Activated T-helper 2 cell treated with anti-CD3 and anti-CD28 coated beads, Interferon-gamma antibody, Interleukin-2, Interleukin-4, amounts not matched to agents 10 μg/mL and 5 μg/mL and 100 μg/mL, durations not matched to agents 14 hours and 24 hours and 36 hours (primary cell): ENCODE data around the gene RNF157. TPM values are rescaled to one million over a fixed set of nuclear protein-coding genes. Genes with fewer than 3 reads are reported as not detected.

ENCODE experiments used
- DNase-seq: peaks from one replicate; pipeline ENCODE4 v3.0.0; 2021; ENCODE audit warnings: low spot score
- H3K27ac Mint-ChIP-seq: one replicate; pipeline ENCODE4 v1.8.0; 2021; ENCODE audit warnings: mixed read lengths
- H3K27me3 Mint-ChIP-seq: one replicate; pipeline ENCODE4 v1.8.0; 2021; ENCODE audit warnings: low read depth, mixed read lengths
- H3K36me3 Mint-ChIP-seq: one replicate; pipeline ENCODE4 v1.8.0; 2021; ENCODE audit warnings: low read depth, mixed read lengths
- H3K4me1 Mint-ChIP-seq: one replicate; pipeline ENCODE4 v1.8.0; 2021; ENCODE audit warnings: low read depth, mixed read lengths
- H3K4me3 Mint-ChIP-seq: one replicate; pipeline ENCODE4 v1.8.0; 2021; ENCODE audit warnings: low read depth, mild to moderate bottlenecking, moderate library complexity, mixed read lengths
- H3K9me3 Mint-ChIP-seq: one replicate; pipeline ENCODE4 v1.8.0; 2021; ENCODE audit warnings: mixed read lengths
- intact Hi-C: fragments of 100-400 bp; cut with micrococcal nuclease; formaldehyde crosslinking; loops from one replicate; pipeline ENCODE4 v1.15.1; 2023
- total RNA-seq: library from RNA; stranded (reverse); gene quantifications from 2 replicates; pipeline ENCODE4 v1.2.3, GENCODE V29; 2022

The RNF157 gene
- total RNA-seq, 1 donor from 2014 or later: 34.3 TPM

- no peak overlapping the region for H3K27ac Mint-ChIP-seq
- intact Hi-C loops: no loop called here
- H3K36me3 Mint-ChIP-seq: no peaks in the 10 kb centered on the region
- peaks cover 4% of the 10 kb centered on the region for H3K9me3 Mint-ChIP-seq
- no peak overlapping the region for H3K4me3 Mint-ChIP-seq
- no peak for DNase-seq
- H3K4me1 Mint-ChIP-seq: no peaks in the 10 kb centered on the region
- peaks cover 5% of the 10 kb centered on the region for H3K27me3 Mint-ChIP-seq
Measured at GRCh38 chr17:76111956-76112355, 128.3 kb downstream of the RNF157 start.

GRCh38 chr17:76107509-76107908 lies 132.8 kb downstream of the RNF157 start:
- intact Hi-C loops: loop anchor here (1.0 to 10.0 kb wide), 2 partner anchors 93 to 203 kb away; partner anchors contain the start of gene MRPL38
- peaks cover 5% of the 10 kb centered on the region for H3K36me3 Mint-ChIP-seq
- H3K4me3 Mint-ChIP-seq: no peak overlapping the region
- no peak for DNase-seq
- H3K27me3 Mint-ChIP-seq: no peaks in the 10 kb centered on the region
- H3K9me3 Mint-ChIP-seq: no peaks in the 10 kb centered on the region
- H3K4me1 Mint-ChIP-seq: peaks cover 4% of the 10 kb centered on the region
- H3K27ac Mint-ChIP-seq: no peak overlapping the region

GRCh38 chr17:76106703-76107102 lies 133.6 kb downstream of the RNF157 start:
- Mint-ChIP-seq H3K27ac (no peak overlapping the region), H3K36me3 (peaks cover 7% of the 10 kb centered on the region), H3K4me1 (peaks cover 7% of the 10 kb centered on the region), H3K27me3 (no peaks in the 10 kb centered on the region), H3K4me3 (no peak overlapping the region), H3K9me3 (no peaks in the 10 kb centered on the region)
- intact Hi-C loops: loop anchor here (1.0 to 10.0 kb wide), 2 partner anchors 92 to 202 kb away; partner anchors contain the start of gene MRPL38
- DNase-seq: no peak

- intact Hi-C loops: loop anchor here (10.0 kb wide), 1 partner anchor 200 kb away; the partner anchor contains the start of gene MRPL38
- peak overlapping the region; percentile 96 for H3K4me3 Mint-ChIP-seq
Measured at GRCh38 chr17:76104896-76105231, 135.4 kb downstream of the RNF157 start.

GRCh38 chr17:76104140-76104895 lies 136.0 kb downstream of the RNF157 start:
- intact Hi-C loops: loop anchor here (10.0 kb wide), 1 partner anchor 200 kb away; the partner anchor contains the start of gene MRPL38
- DNase-seq: no peak
- H3K27ac Mint-ChIP-seq: peak overlapping the region; percentile 93
- H3K9me3 Mint-ChIP-seq: no peaks in the 10 kb centered on the region
- H3K4me1 Mint-ChIP-seq: peaks cover 10% of the 10 kb centered on the region
- H3K36me3 Mint-ChIP-seq: peaks cover 24% of the 10 kb centered on the region
- H3K4me3 Mint-ChIP-seq: peak overlapping the region; percentile 96
- H3K27me3 Mint-ChIP-seq: no peaks in the 10 kb centered on the region

More at GRCh38 chr17:76104896-76105231, 135.4 kb downstream of the RNF157 start:
- DNase-seq: no peak
- Mint-ChIP-seq H3K36me3 (peaks cover 18% of the 10 kb centered on the region), H3K27me3 (no peaks in the 10 kb centered on the region), H3K4me1 (peaks cover 9% of the 10 kb centered on the region), H3K27ac (peak overlapping the region; percentile 93), H3K9me3 (no peaks in the 10 kb centered on the region)

DNA sequence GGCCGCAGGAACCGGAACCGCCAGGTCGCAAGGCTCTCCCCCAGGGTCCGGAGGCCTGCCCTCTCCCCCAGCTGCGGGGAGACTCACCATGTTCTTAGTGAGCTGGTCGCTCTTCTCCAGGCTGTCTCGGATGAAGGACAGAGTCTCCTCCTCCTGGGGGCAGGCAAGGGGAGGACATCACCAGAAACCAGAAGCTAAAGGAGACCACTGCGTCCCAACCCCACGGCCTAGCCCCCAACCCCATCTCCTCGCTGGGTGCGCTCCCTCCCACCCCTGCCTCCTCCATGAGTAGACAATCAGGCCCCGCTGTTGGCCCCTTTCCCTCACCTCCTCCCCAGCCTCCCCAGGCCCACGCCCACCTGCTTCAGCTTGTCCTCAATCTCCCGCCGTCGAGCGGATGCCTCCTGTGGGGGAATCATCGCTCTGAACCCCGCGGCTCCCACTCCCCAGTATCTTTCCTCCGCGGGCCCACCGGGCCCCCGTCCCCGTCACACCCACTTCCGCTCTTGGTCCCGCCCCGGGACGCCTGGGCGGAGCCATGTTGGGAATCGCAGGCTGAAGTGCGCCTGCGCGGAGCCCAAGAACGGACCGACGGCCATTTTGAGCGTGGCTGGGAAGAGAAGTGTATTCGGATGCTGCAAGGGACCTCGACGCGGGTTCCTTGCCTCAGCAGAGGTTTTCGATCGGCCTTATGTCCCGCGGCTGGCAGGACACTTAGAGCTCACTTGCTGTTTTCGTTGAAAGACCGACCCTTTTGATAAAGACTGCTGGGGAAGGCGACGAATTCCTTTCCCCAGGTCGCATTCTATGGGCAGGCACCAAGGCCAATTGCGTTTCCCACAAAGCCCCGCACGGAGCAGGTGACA lies 136.8 kb downstream of the RNF157 start, which contains the start of gene EXOC7:
Gene EXOC7 (minus strand): TSS at position 514 of the 866 bp plus-strand sequence. CDS start 95 bp downstream, at position 419.
- H3K27ac Mint-ChIP-seq: peak within 1 kb of the TSS; percentile 93
- H3K27me3 Mint-ChIP-seq: no peaks in the 10 kb centered on the region
- H3K4me3 Mint-ChIP-seq: peak within 1 kb of the TSS; percentile 96
- intact Hi-C loops: loop anchor here (2.0 to 10.0 kb wide), 2 partner anchors 31 to 199 kb away; partner anchors contain the start of genes MRPL38 and SRP68
- H3K4me1 Mint-ChIP-seq: peaks cover 10% of the 10 kb centered on the region
- peaks cover 30% of the 10 kb centered on the region for H3K36me3 Mint-ChIP-seq
- H3K9me3 Mint-ChIP-seq: no peaks in the 10 kb centered on the region
- DNase-seq: peak; percentile 91

GRCh38 chr17:76102944-76103273 lies 137.4 kb downstream of the RNF157 start:
- intact Hi-C loops: loop anchor here (2.0 to 10.0 kb wide), 2 partner anchors 30 to 198 kb away; partner anchors contain the start of genes MRPL38 and SRP68
- no peak for DNase-seq
- H3K4me3 Mint-ChIP-seq: peak overlapping the region; percentile 96
- H3K27ac Mint-ChIP-seq: peak overlapping the region; percentile 93
- peaks cover 32% of the 10 kb centered on the region for H3K36me3 Mint-ChIP-seq
- H3K9me3 Mint-ChIP-seq: no peaks in the 10 kb centered on the region
- H3K4me1 Mint-ChIP-seq: peaks cover 10% of the 10 kb centered on the region
- H3K27me3 Mint-ChIP-seq: no peaks in the 10 kb centered on the region

DNA sequence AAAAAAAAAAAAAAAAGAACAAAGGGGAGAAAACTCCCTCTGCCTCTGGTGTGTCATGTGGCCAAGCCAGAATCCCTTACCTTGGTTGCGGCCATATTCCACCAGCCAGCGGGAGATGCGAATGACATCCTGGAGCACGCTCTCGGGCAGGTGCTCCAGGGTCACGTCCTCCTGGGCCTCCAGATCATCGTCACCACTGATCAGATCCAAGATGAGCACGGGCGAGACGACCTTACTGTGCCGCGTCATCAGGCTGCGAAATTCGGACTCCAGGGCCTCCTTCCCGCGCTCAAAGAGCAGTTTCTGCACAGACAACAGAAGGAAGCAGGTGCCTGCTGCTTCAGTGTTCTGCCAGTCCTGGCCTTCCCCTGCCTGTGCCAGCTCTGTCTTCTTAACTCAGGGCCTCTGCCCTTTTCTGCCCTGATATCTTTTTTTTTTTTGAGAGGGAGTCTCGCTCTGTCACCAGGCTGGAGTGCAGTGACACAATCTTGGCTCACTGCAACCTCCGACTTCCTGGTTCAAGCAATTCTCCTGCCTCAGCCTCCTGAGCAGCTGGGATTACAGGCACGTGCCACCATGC lies 142.5 kb downstream of the RNF157 start:
- Mint-ChIP-seq H3K4me3 (no peak overlapping the region), H3K27ac (no peak overlapping the region), H3K9me3 (no peaks in the 10 kb centered on the region), H3K36me3 (peaks cover 51% of the 10 kb centered on the region), H3K27me3 (no peaks in the 10 kb centered on the region), H3K4me1 (peaks cover 11% of the 10 kb centered on the region)
- intact Hi-C loops: no loop called here
- no peak for DNase-seq

- no peak overlapping the region for H3K4me3 Mint-ChIP-seq
- H3K27ac Mint-ChIP-seq: no peak overlapping the region
- no peaks in the 10 kb centered on the region for H3K27me3 Mint-ChIP-seq
- H3K9me3 Mint-ChIP-seq: no peaks in the 10 kb centered on the region
- DNase-seq: no peak
- H3K4me1 Mint-ChIP-seq: peaks cover 7% of the 10 kb centered on the region
- intact Hi-C loops: no loop called here
- H3K36me3 Mint-ChIP-seq: peaks cover 55% of the 10 kb centered on the region
Measured at GRCh38 chr17:76095943-76096342, 144.3 kb downstream of the RNF157 start.

- Mint-ChIP-seq H3K27ac (no peak overlapping the region), H3K4me3 (no peak overlapping the region), H3K27me3 (no peaks in the 10 kb centered on the region), H3K4me1 (peaks cover 4% of the 10 kb centered on the region), H3K9me3 (no peaks in the 10 kb centered on the region), H3K36me3 (peaks cover 54% of the 10 kb centered on the region)
- no peak for DNase-seq
- intact Hi-C loops: no loop called here
Measured at GRCh38 chr17:76094046-76094445, 146.2 kb downstream of the RNF157 start.

DNA sequence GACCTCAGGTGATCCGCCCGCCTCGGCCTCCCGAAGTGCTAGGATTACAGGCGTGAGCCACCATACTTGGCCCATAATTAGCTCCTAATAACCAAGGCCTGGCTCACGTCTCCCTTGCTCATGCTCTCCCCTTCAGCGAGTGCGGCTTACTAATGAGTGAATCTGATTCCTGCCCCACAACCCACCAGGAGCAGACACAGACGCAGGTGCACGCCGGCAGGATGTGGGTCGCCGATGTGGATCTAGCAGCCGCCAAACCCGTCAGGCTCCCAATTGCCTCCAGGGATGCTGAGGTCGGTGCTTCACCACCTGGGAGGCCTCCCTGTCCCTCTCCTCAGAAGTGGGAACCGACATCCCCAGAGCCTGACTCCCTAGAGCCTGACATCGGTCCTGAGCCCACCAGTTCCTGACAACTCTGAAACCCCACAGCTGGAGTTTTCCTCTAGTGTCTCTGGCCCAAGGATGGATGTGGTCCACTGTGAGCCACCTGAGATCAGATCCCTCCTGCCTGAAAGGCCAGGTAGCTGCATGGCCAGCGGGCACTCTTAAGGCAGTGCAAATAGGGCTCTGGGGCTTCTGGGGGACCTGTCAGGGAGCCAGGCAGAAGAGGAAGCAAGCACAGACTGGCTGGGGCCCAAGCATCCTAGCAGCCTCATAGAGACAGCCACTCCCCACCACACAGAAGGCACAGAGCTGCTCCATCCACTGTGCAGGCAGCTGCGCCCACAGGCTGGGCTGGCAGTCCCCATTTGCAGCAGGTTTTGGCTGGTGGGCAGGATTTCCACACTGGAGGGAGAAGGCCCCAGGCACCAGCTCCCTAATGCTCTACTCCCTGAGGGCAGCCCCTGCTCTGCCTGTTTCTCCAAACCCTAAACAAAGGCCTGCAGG lies 147.5 kb downstream of the RNF157 start:
- peaks cover 4% of the 10 kb centered on the region for H3K4me1 Mint-ChIP-seq
- no peak for DNase-seq
- intact Hi-C loops: no loop called here
- H3K9me3 Mint-ChIP-seq: no peaks in the 10 kb centered on the region
- no peaks in the 10 kb centered on the region for H3K27me3 Mint-ChIP-seq
- H3K27ac Mint-ChIP-seq: no peak overlapping the region
- H3K4me3 Mint-ChIP-seq: no peak overlapping the region
- H3K36me3 Mint-ChIP-seq: peaks cover 58% of the 10 kb centered on the region
